Natural killer cell (primary cell): ENCODE measurements around the gene OR2S2. TPM values are rescaled to one million over a fixed set of nuclear protein-coding genes. Genes with fewer than 3 reads are reported as not detected.
"Not testable (repeated sequence)": the region's sequence is repeated elsewhere in the genome, so short reads cannot be mapped to it uniquely, and the experiment has no call there.

ENCODE experiments used
- ATAC-seq, 3 donors: fragments of 150-1000 bp in 2 of 3; fragments of 200-7000 bp in 1 of 3; cut with Tn5 transposase; 1 replicate in 1 of 3; 2 replicates in 2 of 3; pipeline ENCODE4 v1.10.0; 2021; ENCODE audit warnings: mild to moderate bottlenecking in 2 of 3, moderate library complexity in 2 of 3
- DNase-seq, 2 donors: peaks; one replicate each; pipeline versions ENCODE4 v3.0.0 to v3.0.0-alpha.2; 2013 to 2021; ENCODE audit warnings: mixed read lengths in 1 of 2
- H3K27ac ChIP-seq: one replicate; pipeline ENCODE4 v1.5.1; 2013; ENCODE audit warnings: mild to moderate bottlenecking, low read length
- H3K27me3 ChIP-seq: one replicate; pipeline ENCODE4 v1.6.1; 2013; ENCODE audit warnings: low read length; ENCODE audit not compliant: control insufficient read depth, insufficient read depth
- H3K36me3 ChIP-seq: one replicate; pipeline ENCODE4 v1.6.1; 2013; ENCODE audit warnings: low read length; ENCODE audit not compliant: control insufficient read depth, insufficient read depth
- H3K4me1 ChIP-seq: one replicate; pipeline ENCODE4 v1.6.1; 2013; ENCODE audit warnings: low read length; ENCODE audit not compliant: control insufficient read depth, insufficient read depth
- H3K4me3 ChIP-seq: one replicate; pipeline ENCODE4 v1.5.1; 2013; ENCODE audit warnings: low read length
- H3K9me3 ChIP-seq: one replicate; pipeline ENCODE4 v1.6.1; 2013; ENCODE audit warnings: low read length; ENCODE audit not compliant: control insufficient read depth, insufficient read depth
- H3K27ac Mint-ChIP-seq, 2 donors: one replicate each; pipeline ENCODE4 v1.8.0; 2022; ENCODE audit warnings: mild to moderate bottlenecking in 2 of 2, mixed read lengths in 2 of 2, moderate library complexity in 1 of 2
- H3K27me3 Mint-ChIP-seq, 2 donors: one replicate each; pipeline ENCODE4 v1.8.0; 2022; ENCODE audit warnings: low read depth in 2 of 2, mixed read lengths in 2 of 2
- H3K36me3 Mint-ChIP-seq: one replicate; pipeline ENCODE4 v1.8.0; 2022; ENCODE audit warnings: mixed read lengths
- H3K4me1 Mint-ChIP-seq, 2 donors: one replicate each; pipeline ENCODE4 v1.8.0; 2022; ENCODE audit warnings: mixed read lengths in 2 of 2
- H3K4me3 Mint-ChIP-seq: one replicate; pipeline ENCODE4 v1.8.0; 2022; ENCODE audit warnings: mild to moderate bottlenecking, moderate library complexity, mixed read lengths
- H3K9me3 Mint-ChIP-seq, 2 donors: one replicate each; pipeline ENCODE4 v1.8.0; 2022; ENCODE audit warnings: mixed read lengths in 2 of 2
- CTCF ChIP-seq: fragments of 200-600 bp; IDR thresholded peaks from one replicate; pipeline ENCODE4 v1.8.0; 2022; ENCODE audit warnings: antibody characterized with exemption
- WGBS: methylation state at CpG from one replicate; pipeline ENCODE4 v1.1.7; 2013; ENCODE audit warnings: missing lambda C conversion rate; ENCODE audit not compliant: insufficient coverage; 5-methylcytosine and 5-hydroxymethylcytosine counted together
- intact Hi-C: fragments of 100-400 bp; cut with micrococcal nuclease; formaldehyde crosslinking; loops from one replicate; pipeline ENCODE4 v1.14.2; 2022
- total RNA-seq, 4 donors: library from RNA; stranded (reverse); fragments of 120-200 nt in 1 of 4; gene quantifications; one replicate each; pipeline versions ENCODE4 v1.2.3 to v1.2.4, GENCODE V29; 2013 to 2022

The OR2S2 gene
- total RNA-seq, 3 donors from 2014 or later (not counting 1 experiment from before 2014, with no cell fraction given), result not detected

- intact Hi-C loops, result no loop called here
- no peak overlapping the region for H3K27ac Mint-ChIP-seq
Observed at GRCh38 chr9:35915681-35916294, 42.2 kb downstream of the OR2S2 start.

GRCh38 chr9:35914301-35914807, 43.6 kb downstream of the OR2S2 start:
- 64% methylated on average over 9 of the region's 9 CpGs for WGBS
- intact Hi-C loops, result no loop called here
- Mint-ChIP-seq H3K36me3 (no peaks in the 10 kb centered on the region), H3K27ac (no peak overlapping the region), H3K4me1 (peaks cover 0 to 7% of the 10 kb centered on the region in 2 donors), H3K4me3 (no peak overlapping the region), H3K27me3 (no peaks in the 10 kb centered on the region), H3K9me3 (no peaks in the 10 kb centered on the region)
- peaks cover 20% of the 10 kb centered on the region for H3K4me1 ChIP-seq
- no peaks in the 10 kb centered on the region for H3K36me3 ChIP-seq
- H3K9me3 ChIP-seq, result no peaks in the 10 kb centered on the region
- no peak overlapping the region for H3K27ac ChIP-seq
- no peak overlapping the region for H3K4me3 ChIP-seq
- DNase-seq (no peak), ATAC-seq (peak; percentile 31 to 55 (median 47))
- no peak for TF ChIP-seq CTCF
- H3K27me3 ChIP-seq, result no peaks in the 10 kb centered on the region

More at GRCh38 chr9:35915681-35916294, 42.2 kb downstream of the OR2S2 start:
- Mint-ChIP-seq H3K27me3 (no peaks in the 10 kb centered on the region), H3K9me3 (no peaks in the 10 kb centered on the region), H3K4me1 (peaks cover 0 to 4% of the 10 kb centered on the region in 2 donors), H3K4me3 (no peak overlapping the region), H3K36me3 (no peaks in the 10 kb centered on the region)
- H3K4me1 ChIP-seq, result peaks cover 7% of the 10 kb centered on the region
- no peak overlapping the region for H3K4me3 ChIP-seq
- H3K36me3 ChIP-seq, result no peaks in the 10 kb centered on the region
- no peaks in the 10 kb centered on the region for H3K9me3 ChIP-seq
- no peak for TF ChIP-seq CTCF
- ATAC-seq, result no peak
- 94% methylated on average over 16 of the region's 16 CpGs for WGBS
- H3K27me3 ChIP-seq, result no peaks in the 10 kb centered on the region
- no peak overlapping the region for H3K27ac ChIP-seq
- DNase-seq, result no peak

GRCh38 chr9:35913429-35913828, 44.5 kb downstream of the OR2S2 start:
- H3K27me3 ChIP-seq, H3K4me1 Mint-ChIP-seq, H3K27me3 Mint-ChIP-seq, H3K4me3 ChIP-seq, H3K36me3 ChIP-seq, H3K9me3 ChIP-seq, intact Hi-C loops, H3K27ac Mint-ChIP-seq, H3K9me3 Mint-ChIP-seq, H3K27ac ChIP-seq, H3K4me3 Mint-ChIP-seq, DNase-seq, H3K36me3 Mint-ChIP-seq, ATAC-seq: not testable (repeated sequence)
- peaks cover 21% of the 10 kb centered on the region for H3K4me1 ChIP-seq

GRCh38 chr9:35912791-35913400, 45.1 kb downstream of the OR2S2 start:
- no peak for DNase-seq
- TF ChIP-seq CTCF, result no peak
- H3K9me3 ChIP-seq, result no peaks in the 10 kb centered on the region
- no peaks in the 10 kb centered on the region for H3K36me3 ChIP-seq
- no peaks in the 10 kb centered on the region for H3K27me3 ChIP-seq
- Mint-ChIP-seq H3K9me3 (no peaks in the 10 kb centered on the region), H3K4me3 (no peak overlapping the region), H3K4me1 (peaks cover 0 to 7% of the 10 kb centered on the region in 2 donors), H3K27me3 (no peaks in the 10 kb centered on the region), H3K36me3 (no peaks in the 10 kb centered on the region), H3K27ac (no peak overlapping the region)
- peaks cover 26% of the 10 kb centered on the region for H3K4me1 ChIP-seq
- H3K4me3 ChIP-seq, result no peak overlapping the region
- ATAC-seq, result no peak
- intact Hi-C loops, result no loop called here
- H3K27ac ChIP-seq, result no peak overlapping the region
- 92% methylated on average over 10 of the region's 10 CpGs for WGBS
